T-helper 2 cell (primary cell): Measurements from ENCODE around the gene TMEM234.

ENCODE experiments used
- DNase-seq, 5 experiments: peaks; one replicate each; pipeline versions ENCODE4 v3.0.0 to v3.0.0-alpha.2; 2012 to 2022

TMEM234 gene

GRCh38 chr1:32199717-32200072 is 22.5 kb downstream of the TMEM234 start:
- no peak for DNase-seq

- DNase-seq: no peak
Observed at GRCh38 chr1:32199043-32199716, 23.0 kb downstream of the TMEM234 start.

- DNase-seq: no peak
Observed at GRCh38 chr1:32198237-32199042, 23.7 kb downstream of the TMEM234 start.

GRCh38 chr1:32197837-32198236 is 24.3 kb downstream of the TMEM234 start:
- no peak for DNase-seq

GRCh38 chr1:32197074-32197473 is 25.1 kb downstream of the TMEM234 start:
- no peak for DNase-seq

- DNase-seq: peak in 2 of 5 experiments; percentile 47 to 77
Observed at GRCh38 chr1:32195972-32196823, 26.0 kb downstream of the TMEM234 start.

- DNase-seq: no peak
Observed at GRCh38 chr1:32195531-32195930, 26.6 kb downstream of the TMEM234 start.

GRCh38 chr1:32194984-32195383 is 27.2 kb downstream of the TMEM234 start:
- DNase-seq: no peak

GRCh38 chr1:32192220-32192948 is 29.8 kb downstream of the TMEM234 start:
- no peak for DNase-seq

GRCh38 chr1:32187850-32188249 is 34.3 kb downstream of the TMEM234 start:
- no peak for DNase-seq

GRCh38 chr1:32186491-32186890 is 35.7 kb downstream of the TMEM234 start:
- no peak for DNase-seq

GRCh38 chr1:32186077-32186476 is 36.1 kb downstream of the TMEM234 start:
- DNase-seq: no peak

GRCh38 chr1:32184650-32185049 is 37.5 kb downstream of the TMEM234 start:
- no peak for DNase-seq

- no peak for DNase-seq
Observed at GRCh38 chr1:32182060-32182459, 40.1 kb downstream of the TMEM234 start.

- DNase-seq: no peak
Observed at GRCh38 chr1:32181563-32181962, 40.6 kb downstream of the TMEM234 start.

GRCh38 chr1:32181065-32181464 is 41.1 kb downstream of the TMEM234 start:
- no peak for DNase-seq

- peak in 3 of 5 experiments; percentile 9 to 65 (median 12) for DNase-seq
Observed at GRCh38 chr1:32180186-32181060, 41.7 kb downstream of the TMEM234 start.

- peak; percentile 81 to 92 (median 83) for DNase-seq
Observed at GRCh38 chr1:32179443-32180185, 42.5 kb downstream of the TMEM234 start, which contains the start of gene TXLNA. Gene TXLNA (plus strand): TSS chr1:32179675. CDS start chr1:32180346, 671 bp downstream.

- no peak for DNase-seq
Observed at GRCh38 chr1:32179193-32179442, 43.0 kb downstream of the TMEM234 start.

- no peak for DNase-seq
Observed at GRCh38 chr1:32178380-32179192, 43.6 kb downstream of the TMEM234 start.
